PFSK-1 (cell line): ENCODE data around the gene RHCG.

Source experiments
- FOXP2 ChIP-seq: optimal IDR thresholded peaks from 2 replicates; pipeline ENCODE3; 2011; ENCODE audit warnings: borderline replicate concordance, control low read depth, inconsistent platforms; ENCODE audit not compliant: insufficient read depth; ENCODE audit errors: extremely low read length, extremely low read depth
- POLR2AphosphoS5 ChIP-seq: IDR thresholded peaks from 2 replicates; pipeline ENCODE4 v1.6.1; 2012; ENCODE audit warnings: low read depth, mild to moderate bottlenecking, control low read depth, low read length, moderate library complexity
- SIN3A ChIP-seq: IDR thresholded peaks from 2 replicates; pipeline ENCODE4 v1.6.1; 2012; ENCODE audit warnings: mild to moderate bottlenecking, low read length, moderate library complexity, borderline replicate concordance; ENCODE audit not compliant: insufficient read depth
- TAF1 ChIP-seq: IDR thresholded peaks from 2 replicates; pipeline ENCODE4 v1.6.1; 2012; ENCODE audit warnings: low read length, control low read depth, borderline replicate concordance; ENCODE audit not compliant: insufficient read depth
- TF ChIP-seq, protein P1 (sequence below), 2 experiments: IDR thresholded peaks; 2 replicates each; pipeline versions ENCODE4 v1.6.1 to v1.8.0; 2011 to 2012; ENCODE audit warnings: low read depth in 2 of 2, low read length in 2 of 2, control low read depth in 1 of 2, inconsistent platforms in 1 of 2, mild to moderate bottlenecking in 1 of 2, moderate library complexity in 1 of 2; ENCODE audit not compliant: insufficient read depth in 1 of 2

DNA sequence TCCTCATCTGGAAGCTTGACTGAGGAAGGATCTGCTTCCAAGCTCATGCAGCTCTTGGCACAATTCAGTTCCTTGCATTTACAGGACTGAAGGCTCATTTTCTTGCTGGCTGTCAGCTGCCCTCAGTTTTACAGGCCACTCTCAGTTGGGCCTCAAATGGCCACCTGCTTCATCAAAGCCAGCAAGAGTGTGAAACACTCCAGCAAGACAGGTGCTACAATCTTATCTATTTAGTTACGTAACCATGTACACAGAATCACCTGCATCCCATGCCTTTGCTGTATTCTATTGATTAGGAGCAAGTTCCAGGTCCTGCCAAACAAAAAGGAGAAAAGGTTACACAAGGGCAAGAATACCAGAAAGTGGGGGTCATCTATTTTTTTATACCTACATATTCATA is 40.8 kb downstream of the RHCG start:
- TF ChIP-seq TAF1 (no peak), POLR2AphosphoS5 (no peak), SIN3A (no peak), FOXP2 (no peak)
- TF ChIP-seq, protein P1, sequence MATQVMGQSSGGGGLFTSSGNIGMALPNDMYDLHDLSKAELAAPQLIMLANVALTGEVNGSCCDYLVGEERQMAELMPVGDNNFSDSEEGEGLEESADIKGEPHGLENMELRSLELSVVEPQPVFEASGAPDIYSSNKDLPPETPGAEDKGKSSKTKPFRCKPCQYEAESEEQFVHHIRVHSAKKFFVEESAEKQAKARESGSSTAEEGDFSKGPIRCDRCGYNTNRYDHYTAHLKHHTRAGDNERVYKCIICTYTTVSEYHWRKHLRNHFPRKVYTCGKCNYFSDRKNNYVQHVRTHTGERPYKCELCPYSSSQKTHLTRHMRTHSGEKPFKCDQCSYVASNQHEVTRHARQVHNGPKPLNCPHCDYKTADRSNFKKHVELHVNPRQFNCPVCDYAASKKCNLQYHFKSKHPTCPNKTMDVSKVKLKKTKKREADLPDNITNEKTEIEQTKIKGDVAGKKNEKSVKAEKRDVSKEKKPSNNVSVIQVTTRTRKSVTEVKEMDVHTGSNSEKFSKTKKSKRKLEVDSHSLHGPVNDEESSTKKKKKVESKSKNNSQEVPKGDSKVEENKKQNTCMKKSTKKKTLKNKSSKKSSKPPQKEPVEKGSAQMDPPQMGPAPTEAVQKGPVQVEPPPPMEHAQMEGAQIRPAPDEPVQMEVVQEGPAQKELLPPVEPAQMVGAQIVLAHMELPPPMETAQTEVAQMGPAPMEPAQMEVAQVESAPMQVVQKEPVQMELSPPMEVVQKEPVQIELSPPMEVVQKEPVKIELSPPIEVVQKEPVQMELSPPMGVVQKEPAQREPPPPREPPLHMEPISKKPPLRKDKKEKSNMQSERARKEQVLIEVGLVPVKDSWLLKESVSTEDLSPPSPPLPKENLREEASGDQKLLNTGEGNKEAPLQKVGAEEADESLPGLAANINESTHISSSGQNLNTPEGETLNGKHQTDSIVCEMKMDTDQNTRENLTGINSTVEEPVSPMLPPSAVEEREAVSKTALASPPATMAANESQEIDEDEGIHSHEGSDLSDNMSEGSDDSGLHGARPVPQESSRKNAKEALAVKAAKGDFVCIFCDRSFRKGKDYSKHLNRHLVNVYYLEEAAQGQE (IDR thresholded peaks at IDR 0.05; ENCODE audit: insufficient read depth in 1 of 2, low read depth in 2 of 2, low read length in 2 of 2): no peak
